HepG2 (cell line): ENCODE measurements around the gene WIPF2. TPM values are rescaled to one million over a fixed set of nuclear protein-coding genes. Genes with fewer than 3 reads are reported as not detected.

Experiments
- ASH2L ChIP-seq: fragments of 300-600, 200-600 bp; sonication (generic); IDR thresholded peaks from 2 replicates; pipeline ENCODE4 v1.7.0; 2017; ENCODE audit warnings: low read depth, mild to moderate bottlenecking, moderate library complexity, mixed read lengths, low read length; ENCODE audit not compliant: insufficient read length
- BRD4 ChIP-seq: sonication (generic); formaldehyde crosslinking; IDR thresholded peaks from 2 replicates; pipeline ENCODE4 v1.4.0; 2020; ENCODE audit warnings: missing genetic modification reagents
- CREB3 ChIP-seq: sonication (generic); formaldehyde crosslinking; IDR thresholded peaks from 2 replicates; pipeline ENCODE4 v1.5.0; 2020; ENCODE audit warnings: missing genetic modification reagents
- HOXD1 ChIP-seq: sonication (generic); formaldehyde crosslinking; IDR thresholded peaks from 2 replicates; pipeline ENCODE4 v1.5.0; 2020; ENCODE audit warnings: missing genetic modification reagents
- IKZF4 ChIP-seq: sonication (generic); formaldehyde crosslinking; IDR thresholded peaks from 2 replicates; pipeline ENCODE4 v1.5.1; 2020; ENCODE audit warnings: borderline replicate concordance, mild to moderate bottlenecking, low read depth, missing genetic modification reagents; ENCODE audit errors: not compliant biosample characterization
- MED1 ChIP-seq: sonication (generic); formaldehyde crosslinking; IDR thresholded peaks from 2 replicates; pipeline ENCODE4 v1.4.0; 2020; ENCODE audit warnings: missing genetic modification reagents
- MXI1 ChIP-seq: IDR thresholded peaks from 3 replicates; pipeline ENCODE4 v1.6.1; 2012; ENCODE audit warnings: low read depth, low read length, inconsistent platforms, borderline replicate concordance
- NKX3-1 ChIP-seq: sonication (generic); formaldehyde crosslinking; IDR thresholded peaks from 2 replicates; pipeline ENCODE4 v1.5.0; 2020; ENCODE audit warnings: missing genetic modification reagents
- RFX3 ChIP-seq: IDR thresholded peaks from 2 replicates; pipeline ENCODE4 v1.6.1; 2016; ENCODE audit warnings: missing biosample characterization, missing genetic modification reagents
- RNF2 ChIP-seq: fragments of 450-650 bp; conservative IDR thresholded peaks from 2 replicates; pipeline ENCODE4 v1.6.1; 2016; ENCODE audit warnings: low read depth
- SPEN ChIP-seq: sonication (generic); formaldehyde crosslinking; IDR thresholded peaks from 2 replicates; pipeline ENCODE4 v1.5.1; 2020; ENCODE audit warnings: low read depth, mild to moderate bottlenecking, missing genetic modification reagents
- SRSF4 ChIP-seq: fragments of 200-400 bp; formaldehyde crosslinking; IDR thresholded peaks from one replicate; pipeline ENCODE4 v1.6.1; 2018; ENCODE audit warnings: mild to moderate bottlenecking, low read depth, low read length, moderate library complexity; ENCODE audit not compliant: poor library complexity, severe bottlenecking
- ZBTB10 ChIP-seq: sonication (generic); formaldehyde crosslinking; IDR thresholded peaks from 2 replicates; pipeline ENCODE4 v1.4.0; 2020; ENCODE audit warnings: missing genetic modification reagents, borderline replicate concordance
- ZNF331 ChIP-seq: sonication (generic); formaldehyde crosslinking; IDR thresholded peaks from 2 replicates; pipeline ENCODE4 v1.4.0; 2020; ENCODE audit warnings: missing genetic modification reagents
- ZNF337 ChIP-seq: sonication (generic); formaldehyde crosslinking; IDR thresholded peaks from 2 replicates; pipeline ENCODE4 v1.5.1; 2020; ENCODE audit warnings: missing genetic modification reagents, low read depth, mild to moderate bottlenecking, borderline replicate concordance
- ZNF552 ChIP-seq: sonication (generic); formaldehyde crosslinking; IDR thresholded peaks from 2 replicates; pipeline ENCODE4 v1.9.0; 2022; ENCODE audit warnings: missing genetic modification reagents, mild to moderate bottlenecking, borderline replicate concordance
- ZSCAN9 ChIP-seq: IDR thresholded peaks from 2 replicates; pipeline ENCODE4 v1.6.1; 2016; ENCODE audit warnings: borderline replicate concordance
- polyA plus RNA-seq, 8 experiments: library from polyadenylated mRNA; depleted of rRNA in 3 of 8; stranded (reverse) in 7 of 8; unstranded in 1 of 8; fragments of >200 nt; fragmentation: Illumina TruSeq in 4 of 8; extraction: Trizol in 4 of 8; gene quantifications; 2 replicates each; pipeline versions ENCODE4 v1.2.1 to v1.2.3, GENCODE V29; 2011 to 2016; ENCODE audit warnings: low read depth in 4 of 8, missing spikeins in 1 of 8, mixed read lengths in 1 of 8; ENCODE audit not compliant: insufficient read depth in 1 of 8
- total RNA-seq, 5 experiments: library from RNA; depleted of rRNA; stranded (reverse); fragments of >200 nt; fragmentation: Illumina TruSeq; extraction: Trizol; gene quantifications; 2 replicates each; pipeline ENCODE4 v1.2.3, GENCODE V29; 2016; ENCODE audit warnings: low read depth in 1 of 5
- TF ChIP-seq, protein P1 (sequence below): sonication (generic); formaldehyde crosslinking; IDR thresholded peaks from 2 replicates; pipeline ENCODE4 v1.5.0; 2020; ENCODE audit warnings: mild to moderate bottlenecking, missing genetic modification reagents, borderline replicate concordance

Gene WIPF2
- total and polyA plus RNA-seq, 2 of the 13 experiments (the other 11 are each of a cell fraction or from before 2014, with no cell fraction given) = 7.2 to 10.8 TPM

DNA sequence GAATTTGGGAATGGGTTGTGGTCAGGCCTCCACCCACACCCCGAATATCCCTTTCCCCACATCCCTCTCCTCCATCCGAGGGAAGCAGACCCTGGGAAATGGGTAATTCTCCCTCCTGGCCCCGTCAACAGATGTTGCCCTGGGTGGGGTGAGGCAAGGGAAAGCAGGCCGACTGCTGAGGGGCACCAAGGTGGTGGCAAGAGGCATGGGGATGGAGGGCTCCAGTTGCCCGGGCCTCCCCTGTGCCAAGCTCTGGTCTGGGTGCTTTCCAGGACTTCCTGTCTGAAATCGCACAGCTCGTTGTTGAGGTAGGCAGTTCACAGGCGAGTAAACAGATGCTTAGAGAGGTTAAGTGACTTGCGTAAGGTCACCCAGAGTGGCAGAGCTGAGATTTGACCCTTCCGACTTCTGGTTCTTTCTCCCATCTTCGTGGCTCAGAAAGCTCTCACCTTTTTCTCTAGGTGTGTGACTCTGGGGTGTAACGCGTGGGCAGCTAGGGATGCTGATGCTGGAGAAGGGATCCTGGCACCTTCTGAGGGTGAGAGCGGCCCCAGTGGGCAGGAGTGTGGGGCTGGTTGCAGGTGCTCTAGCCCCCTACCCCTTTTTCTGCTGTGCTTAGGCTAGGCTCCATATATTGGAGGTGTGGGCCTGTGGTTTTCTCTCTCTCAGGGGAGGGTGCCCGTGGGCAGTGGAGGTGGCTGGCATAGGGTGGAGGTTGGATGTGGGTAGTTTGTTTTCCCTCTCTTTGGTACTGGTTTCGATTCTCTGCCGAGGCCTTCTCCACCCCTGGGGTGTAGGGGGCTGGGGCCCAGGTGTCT, 107.1 kb downstream of the WIPF2 start (continued):
- TF ChIP-seq, protein P1, sequence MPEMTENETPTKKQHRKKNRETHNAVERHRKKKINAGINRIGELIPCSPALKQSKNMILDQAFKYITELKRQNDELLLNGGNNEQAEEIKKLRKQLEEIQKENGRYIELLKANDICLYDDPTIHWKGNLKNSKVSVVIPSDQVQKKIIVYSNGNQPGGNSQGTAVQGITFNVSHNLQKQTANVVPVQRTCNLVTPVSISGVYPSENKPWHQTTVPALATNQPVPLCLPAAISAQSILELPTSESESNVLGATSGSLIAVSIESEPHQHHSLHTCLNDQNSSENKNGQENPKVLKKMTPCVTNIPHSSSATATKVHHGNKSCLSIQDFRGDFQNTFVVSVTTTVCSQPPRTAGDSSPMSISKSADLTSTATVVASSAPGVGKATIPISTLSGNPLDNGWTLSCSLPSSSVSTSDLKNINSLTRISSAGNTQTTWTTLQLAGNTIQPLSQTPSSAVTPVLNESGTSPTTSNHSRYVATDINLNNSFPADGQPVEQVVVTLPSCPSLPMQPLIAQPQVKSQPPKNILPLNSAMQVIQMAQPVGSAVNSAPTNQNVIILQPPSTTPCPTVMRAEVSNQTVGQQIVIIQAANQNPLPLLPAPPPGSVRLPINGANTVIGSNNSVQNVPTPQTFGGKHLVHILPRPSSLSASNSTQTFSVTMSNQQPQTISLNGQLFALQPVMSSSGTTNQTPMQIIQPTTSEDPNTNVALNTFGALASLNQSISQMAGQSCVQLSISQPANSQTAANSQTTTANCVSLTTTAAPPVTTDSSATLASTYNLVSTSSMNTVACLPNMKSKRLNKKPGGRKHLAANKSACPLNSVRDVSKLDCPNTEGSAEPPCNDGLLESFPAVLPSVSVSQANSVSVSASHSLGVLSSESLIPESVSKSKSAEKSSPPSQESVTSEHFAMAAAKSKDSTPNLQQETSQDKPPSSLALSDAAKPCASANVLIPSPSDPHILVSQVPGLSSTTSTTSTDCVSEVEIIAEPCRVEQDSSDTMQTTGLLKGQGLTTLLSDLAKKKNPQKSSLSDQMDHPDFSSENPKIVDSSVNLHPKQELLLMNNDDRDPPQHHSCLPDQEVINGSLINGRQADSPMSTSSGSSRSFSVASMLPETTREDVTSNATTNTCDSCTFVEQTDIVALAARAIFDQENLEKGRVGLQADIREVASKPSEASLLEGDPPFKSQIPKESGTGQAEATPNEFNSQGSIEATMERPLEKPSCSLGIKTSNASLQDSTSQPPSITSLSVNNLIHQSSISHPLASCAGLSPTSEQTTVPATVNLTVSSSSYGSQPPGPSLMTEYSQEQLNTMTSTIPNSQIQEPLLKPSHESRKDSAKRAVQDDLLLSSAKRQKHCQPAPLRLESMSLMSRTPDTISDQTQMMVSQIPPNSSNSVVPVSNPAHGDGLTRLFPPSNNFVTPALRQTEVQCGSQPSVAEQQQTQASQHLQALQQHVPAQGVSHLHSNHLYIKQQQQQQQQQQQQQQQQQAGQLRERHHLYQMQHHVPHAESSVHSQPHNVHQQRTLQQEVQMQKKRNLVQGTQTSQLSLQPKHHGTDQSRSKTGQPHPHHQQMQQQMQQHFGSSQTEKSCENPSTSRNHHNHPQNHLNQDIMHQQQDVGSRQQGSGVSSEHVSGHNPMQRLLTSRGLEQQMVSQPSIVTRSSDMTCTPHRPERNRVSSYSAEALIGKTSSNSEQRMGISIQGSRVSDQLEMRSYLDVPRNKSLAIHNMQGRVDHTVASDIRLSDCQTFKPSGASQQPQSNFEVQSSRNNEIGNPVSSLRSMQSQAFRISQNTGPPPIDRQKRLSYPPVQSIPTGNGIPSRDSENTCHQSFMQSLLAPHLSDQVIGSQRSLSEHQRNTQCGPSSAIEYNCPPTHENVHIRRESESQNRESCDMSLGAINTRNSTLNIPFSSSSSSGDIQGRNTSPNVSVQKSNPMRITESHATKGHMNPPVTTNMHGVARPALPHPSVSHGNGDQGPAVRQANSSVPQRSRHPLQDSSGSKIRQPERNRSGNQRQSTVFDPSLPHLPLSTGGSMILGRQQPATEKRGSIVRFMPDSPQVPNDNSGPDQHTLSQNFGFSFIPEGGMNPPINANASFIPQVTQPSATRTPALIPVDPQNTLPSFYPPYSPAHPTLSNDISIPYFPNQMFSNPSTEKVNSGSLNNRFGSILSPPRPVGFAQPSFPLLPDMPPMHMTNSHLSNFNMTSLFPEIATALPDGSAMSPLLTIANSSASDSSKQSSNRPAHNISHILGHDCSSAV = no peak
- TF ChIP-seq MED1 (CRISPR knock-in tag) (no peak), CREB3 (CRISPR knock-in tag) (no peak), RNF2 (no peak), ZBTB10 (no peak), ZSCAN9 (no peak), ZNF331 (CRISPR knock-in tag) (no peak), SRSF4 (no peak), BRD4 (no peak), ZNF337 (CRISPR knock-in tag) (no peak), SPEN (0 out of 2 replicates have a peak, but pooled peaks have one; percentile 7), RFX3 (no peak), ASH2L (no peak), MXI1 (no peak), ZNF552 (CRISPR knock-in tag) (no peak), NKX3-1 (CRISPR knock-in tag) (peak; percentile 95), HOXD1 (CRISPR knock-in tag) (no peak), IKZF4 (no peak)
